HEK293T (cell line): ENCODE measurements around the gene E2F3.

Source experiments
- CTCF ChIA-PET: fragments of 350-600 bp; formaldehyde crosslinking; extraction: SDS; loops from one replicate; lab custom pipeline; 2021; ENCODE audit warnings: antibody characterized with exemption, inconsistent platforms; lab: Yijun Ruan, JAX
- POLR2A ChIA-PET: fragments of 350-600 bp; formaldehyde crosslinking; extraction: SDS; loops from one replicate; lab custom pipeline; 2020; ENCODE audit warnings: antibody characterized with exemption, inconsistent platforms; lab: Yijun Ruan, JAX
- DNase-seq: peaks from one replicate; pipeline ENCODE4 v3.0.0; 2012; ENCODE audit warnings: mixed read lengths; ENCODE audit errors: extremely low spot score
- ARNT ChIP-seq: fragments of 450-650 bp; IDR thresholded peaks from 2 replicates; pipeline ENCODE4 v1.6.1; 2017; ENCODE audit warnings: mild to moderate bottlenecking
- BHLHE40 ChIP-seq: fragments of 450-650 bp; IDR thresholded peaks from 2 replicates; pipeline ENCODE4 v1.6.1; 2016; ENCODE audit warnings: mild to moderate bottlenecking, moderate library complexity, borderline replicate concordance
- CTBP1 ChIP-seq: fragments of 450-650 bp; IDR thresholded peaks from 2 replicates; pipeline ENCODE4 v1.6.1; 2016; ENCODE audit warnings: borderline replicate concordance
- ELF4 ChIP-seq: fragments of 450-650 bp; IDR thresholded peaks from 2 replicates; pipeline ENCODE4 v1.6.1; 2017; ENCODE audit warnings: antibody characterized with exemption
- FOXA1 ChIP-seq: fragments of 450-650 bp; IDR thresholded peaks from 2 replicates; pipeline ENCODE4 v1.6.1; 2016; ENCODE audit warnings: mild to moderate bottlenecking
- FOXK2 ChIP-seq: fragments of 450-650 bp; IDR thresholded peaks from 2 replicates; pipeline ENCODE4 v1.6.1; 2016; ENCODE audit warnings: mild to moderate bottlenecking
- FOXM1 ChIP-seq: fragments of 450-650 bp; IDR thresholded peaks from 2 replicates; pipeline ENCODE4 v1.6.1; 2017; ENCODE audit warnings: mild to moderate bottlenecking, borderline replicate concordance
- HDGF ChIP-seq: fragments of 450-650 bp; IDR thresholded peaks from 2 replicates; pipeline ENCODE4 v1.6.1; 2017; ENCODE audit warnings: antibody characterized with exemption, borderline replicate concordance
- L3MBTL2 ChIP-seq: fragments of 450-650 bp; conservative IDR thresholded peaks from 2 replicates; pipeline ENCODE4 v1.6.1; 2016; ENCODE audit warnings: mild to moderate bottlenecking
- LEF1 ChIP-seq: fragments of 450-650 bp; IDR thresholded peaks from 2 replicates; pipeline ENCODE4 v1.6.1; 2017; ENCODE audit warnings: mild to moderate bottlenecking, borderline replicate concordance
- NFRKB ChIP-seq: fragments of 450-650 bp; IDR thresholded peaks from 2 replicates; pipeline ENCODE4 v1.6.1; 2016; ENCODE audit warnings: mild to moderate bottlenecking, moderate library complexity
- PKNOX1 ChIP-seq: fragments of 450-650 bp; IDR thresholded peaks from 2 replicates; pipeline ENCODE4 v1.6.1; 2016
- SP1 ChIP-seq: fragments of 450-650 bp; IDR thresholded peaks from 2 replicates; pipeline ENCODE4 v1.6.1; 2017
- SUZ12 ChIP-seq: fragments of 450-650 bp; IDR thresholded peaks from 2 replicates; pipeline ENCODE4 v1.6.1; 2016; ENCODE audit warnings: mild to moderate bottlenecking
- TARDBP ChIP-seq: fragments of 450-650 bp; IDR thresholded peaks from 2 replicates; pipeline ENCODE4 v1.6.1; 2016
- ZNF384 ChIP-seq: fragments of 450-650 bp; IDR thresholded peaks from 2 replicates; pipeline ENCODE4 v1.6.1; 2016

The E2F3 gene

DNA sequence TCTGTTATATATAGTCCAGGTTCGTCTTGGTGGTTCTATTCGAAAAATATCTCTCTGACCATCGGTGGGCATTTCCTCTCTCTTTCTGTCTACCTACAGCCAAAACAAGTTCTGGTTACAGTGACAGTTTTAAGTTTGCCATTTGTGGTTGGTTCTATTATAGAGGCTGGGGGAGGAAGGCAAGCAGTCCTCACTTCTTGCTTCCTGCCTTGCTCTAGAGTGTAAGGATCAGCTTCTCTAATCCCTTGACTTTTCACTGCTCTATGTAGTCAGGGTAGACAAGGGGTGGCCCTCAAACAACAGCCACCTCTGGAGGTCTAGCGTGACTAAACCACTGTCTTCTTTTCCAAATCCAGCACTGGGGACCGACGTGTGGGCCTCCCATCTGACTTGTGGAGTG lies 16.1 kb downstream of the E2F3 start:
- ChIA-PET POLR2A (interaction anchor here (1.5 to 1.9 kb wide), 2 partner anchors 10 to 16 kb away, joined by 3 to 6 read pairs; partner anchors contain the start of gene E2F3), CTCF (interaction anchor here (1.8 kb wide), 1 partner anchor 13 kb away, joined by 5 read pairs; no protein-coding TSS in a partner anchor)
- TF ChIP-seq SUZ12 (no peak), BHLHE40 (no peak), NFRKB (no peak), HDGF (no peak), LEF1 (no peak), ZNF384 (no peak), CTBP1 (no peak), FOXK2 (no peak), PKNOX1 (no peak), FOXM1 (no peak), L3MBTL2 (no peak)
- no peak for DNase-seq

DNA sequence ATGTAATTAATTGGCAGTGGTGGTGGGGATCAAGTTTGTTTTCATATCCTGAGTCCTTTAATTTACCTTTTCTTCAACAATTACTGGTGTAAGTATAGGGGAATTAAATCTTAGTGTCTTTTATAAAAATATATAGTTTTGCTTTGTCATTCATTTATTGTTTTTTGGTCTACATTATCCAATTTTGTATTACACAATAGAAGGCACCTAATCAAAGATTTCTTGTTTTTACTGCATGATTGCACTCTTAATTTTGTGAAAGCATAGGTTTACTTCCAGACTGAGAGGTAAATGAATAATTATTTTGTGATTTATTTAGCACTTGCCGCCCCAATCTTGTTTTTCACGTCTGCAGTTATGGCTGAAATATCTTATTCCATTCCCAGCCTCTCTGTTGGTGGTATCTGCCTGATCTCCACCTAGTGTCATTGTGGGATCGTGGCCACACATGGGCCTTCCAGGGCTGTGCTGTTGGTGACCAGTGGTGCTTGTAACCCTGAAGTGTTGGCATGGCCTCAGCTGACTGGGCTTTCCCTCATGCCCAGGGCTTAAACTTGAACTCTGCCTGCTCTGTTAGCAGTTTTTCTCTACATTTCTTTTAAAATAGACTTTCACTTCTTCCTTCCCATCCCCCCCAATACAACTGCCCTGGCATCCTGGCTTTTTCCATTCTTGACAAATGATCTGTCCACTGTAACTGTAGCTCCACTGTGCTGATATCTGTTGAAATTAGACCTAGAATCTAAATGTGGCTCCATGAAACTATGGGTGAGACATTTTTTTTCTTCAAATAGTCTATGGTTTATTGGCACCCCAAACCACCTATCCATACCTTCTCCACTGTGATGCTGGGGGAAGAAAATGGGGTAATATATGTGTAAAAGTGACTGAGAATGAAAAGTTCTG lies 24.8 kb downstream of the E2F3 start:
- POLR2A ChIA-PET = no interaction called here
- CTCF ChIA-PET = interaction anchor here (0.6 kb wide), 1 partner anchor 319 kb away, joined by 3 read pairs; no protein-coding TSS in a partner anchor
- no peak for DNase-seq
- no peak for TF ChIP-seq BHLHE40
- TF ChIP-seq CTBP1 = no peak
- no peak for TF ChIP-seq NFRKB
- TF ChIP-seq TARDBP = no peak
- no peak for TF ChIP-seq SP1
- TF ChIP-seq HDGF = no peak
- TF ChIP-seq FOXM1 = no peak
- no peak for TF ChIP-seq PKNOX1

DNA sequence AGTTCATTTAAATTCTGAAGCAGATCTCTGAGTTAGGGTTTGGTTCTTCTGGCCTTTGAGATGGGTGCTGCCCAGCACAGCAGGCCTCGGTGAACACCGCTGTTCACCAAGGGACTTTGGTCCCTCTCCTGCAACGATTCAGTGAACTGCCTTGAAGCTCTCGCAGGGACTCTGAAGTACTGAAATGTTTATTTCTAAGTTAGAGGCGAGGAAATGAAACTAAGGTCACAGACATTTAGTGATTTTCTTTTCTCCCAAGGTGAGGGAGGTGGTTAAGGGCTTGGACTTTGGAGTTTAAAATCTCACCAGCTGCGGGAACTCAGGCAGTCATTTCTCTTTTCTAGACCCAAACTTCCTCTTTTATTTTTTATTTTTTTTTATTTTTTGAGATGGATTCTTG lies 26.2 kb downstream of the E2F3 start:
- POLR2A ChIA-PET = no interaction called here
- no peak for DNase-seq
- CTCF ChIA-PET = no interaction called here
- TF ChIP-seq LEF1 (no peak), SP1 (no peak), ZNF384 (no peak), TARDBP (no peak), BHLHE40 (no peak), FOXA1 (no peak), L3MBTL2 (no peak), ELF4 (no peak), SUZ12 (no peak), NFRKB (no peak)

- DNase-seq = no peak
- ChIA-PET POLR2A (no interaction called here), CTCF (no interaction called here)
- TF ChIP-seq ZNF384 (no peak), L3MBTL2 (no peak), PKNOX1 (no peak)
Measured at GRCh38 chr6:20432692-20433091, 31.0 kb downstream of the E2F3 start.

- CTCF ChIA-PET = interaction anchor here (0.6 kb wide), 1 partner anchor 96 kb away, joined by 3 read pairs; no protein-coding TSS in a partner anchor
Measured at GRCh38 chr6:20433321-20433720, 31.6 kb downstream of the E2F3 start.

GRCh38 chr6:20433929-20434328 lies 32.2 kb downstream of the E2F3 start:
- TF ChIP-seq LEF1 (no peak), FOXK2 (no peak), SP1 (no peak), ARNT (no peak), SUZ12 (no peak), ELF4 (no peak), FOXA1 (no peak), BHLHE40 (no peak), TARDBP (no peak), PKNOX1 (no peak)
- CTCF ChIA-PET = no interaction called here
- no peak for DNase-seq
- POLR2A ChIA-PET = no interaction called here

More at GRCh38 chr6:20433321-20433720, 31.6 kb downstream of the E2F3 start:
- POLR2A ChIA-PET = no interaction called here
- no peak for TF ChIP-seq SP1
- no peak for TF ChIP-seq FOXK2
- DNase-seq = no peak
